ENCODE data around the gene SERTM1. TPM values are rescaled to one million over a fixed set of nuclear protein-coding genes. Genes with fewer than 3 reads are reported as not detected.

SERTM1 gene
- total and polyA plus RNA-seq, 2 donors (not counting 3 experiments of a cell fraction or from before 2014, with no cell fraction given) = 0.06 TPM; not detected in 1

DNA sequence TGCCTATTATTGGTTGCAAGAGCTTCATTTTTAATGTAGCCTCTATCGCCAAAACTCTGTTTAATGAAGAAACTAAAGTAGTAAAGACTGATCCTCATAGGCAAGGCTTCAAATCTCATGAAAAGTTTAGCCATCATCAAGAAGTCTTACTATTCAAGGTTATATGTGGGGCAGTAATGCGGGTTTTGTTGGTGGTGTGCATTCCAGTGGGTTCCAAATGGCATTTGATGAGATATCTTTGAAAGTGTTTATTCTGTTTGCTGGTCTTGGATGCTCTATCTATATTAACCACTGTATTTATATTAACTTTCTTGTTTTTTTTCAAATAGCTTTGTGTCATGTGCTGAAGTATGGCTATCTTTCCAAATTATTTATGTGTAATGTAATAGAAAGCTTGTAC is 72.2 kb downstream of the SERTM1 start:
- no peak for DNase-seq (ENCODE audit: low read depth, low spot score)
- dilution Hi-C loops (cut with MboI; ENCODE audit: extremely low pct_ligation_motif_present, low sequenced_read_pairs) = no loop called here
- Histone ChIP-seq H3K27me3 (ENCODE audit: control insufficient read depth in 2 of 2, insufficient read depth in 2 of 2, low read length in 2 of 2) (peaks cover 0 to 2% of the 10 kb centered on the region in 2 experiments), H4K20me1 (replicated peaks; ENCODE audit: control insufficient read depth, extremely low read depth, insufficient read depth, low read length) (no peaks in the 10 kb centered on the region), H3K4me2 (ENCODE audit: insufficient read depth, low read length) (no peak overlapping the region), H3K36me3 (ENCODE audit: control insufficient read depth in 2 of 2, extremely low read depth in 1 of 2, insufficient read depth in 2 of 2, low read length in 2 of 2) (no peaks in the 10 kb centered on the region), H3K9ac (replicated peaks; ENCODE audit: extremely low read depth, insufficient read depth, low read length) (no peak overlapping the region), H2AFZ (ENCODE audit: low read depth, low read length) (no peak overlapping the region), H3K9me1 (replicated peaks; ENCODE audit: control insufficient read depth, extremely low read depth, insufficient read depth, low read length) (no peaks in the 10 kb centered on the region), H3K9me3 (replicated peaks; ENCODE audit: control insufficient read depth, insufficient read depth, low read length) (no peaks in the 10 kb centered on the region), H3K4me3 (replicated peaks in 1 of 3; ENCODE audit: insufficient read depth in 1 of 3, low read depth in 1 of 3, low read length in 3 of 3) (no peak overlapping the region), H3K27ac (ENCODE audit: insufficient read depth, low read depth, low read length) (no peak overlapping the region), H3K79me2 (ENCODE audit: control insufficient read depth, insufficient read depth, low read length) (no peaks in the 10 kb centered on the region), H3K4me1 (ENCODE audit: control insufficient read depth, extremely low read depth, insufficient read depth, low read length) (no peaks in the 10 kb centered on the region)
- BruUV-seq (replicated peaks) = no TSS peak
- TF ChIP-seq MYC (IDR thresholded peaks at IDR 0.05; ENCODE audit: low read depth, low read length) (no peak), POLR2AphosphoS5 (IDR thresholded peaks at IDR 0.05; ENCODE audit: insufficient read depth, low read depth, low read length) (no peak), EZH2 (IDR thresholded peaks at IDR 0.05; ENCODE audit: borderline replicate concordance, low read depth, low read length, severe bottlenecking) (no peak), POLR2A (IDR thresholded peaks at IDR 0.05; ENCODE audit: low read depth, low read length) (no peak)
- TF ChIP-seq, protein P1, sequence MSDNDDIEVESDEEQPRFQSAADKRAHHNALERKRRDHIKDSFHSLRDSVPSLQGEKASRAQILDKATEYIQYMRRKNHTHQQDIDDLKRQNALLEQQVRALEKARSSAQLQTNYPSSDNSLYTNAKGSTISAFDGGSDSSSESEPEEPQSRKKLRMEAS (IDR thresholded peaks at IDR 0.05; ENCODE audit: insufficient read depth, insufficient read length) = no peak
- TF ChIP-seq, protein P2, sequence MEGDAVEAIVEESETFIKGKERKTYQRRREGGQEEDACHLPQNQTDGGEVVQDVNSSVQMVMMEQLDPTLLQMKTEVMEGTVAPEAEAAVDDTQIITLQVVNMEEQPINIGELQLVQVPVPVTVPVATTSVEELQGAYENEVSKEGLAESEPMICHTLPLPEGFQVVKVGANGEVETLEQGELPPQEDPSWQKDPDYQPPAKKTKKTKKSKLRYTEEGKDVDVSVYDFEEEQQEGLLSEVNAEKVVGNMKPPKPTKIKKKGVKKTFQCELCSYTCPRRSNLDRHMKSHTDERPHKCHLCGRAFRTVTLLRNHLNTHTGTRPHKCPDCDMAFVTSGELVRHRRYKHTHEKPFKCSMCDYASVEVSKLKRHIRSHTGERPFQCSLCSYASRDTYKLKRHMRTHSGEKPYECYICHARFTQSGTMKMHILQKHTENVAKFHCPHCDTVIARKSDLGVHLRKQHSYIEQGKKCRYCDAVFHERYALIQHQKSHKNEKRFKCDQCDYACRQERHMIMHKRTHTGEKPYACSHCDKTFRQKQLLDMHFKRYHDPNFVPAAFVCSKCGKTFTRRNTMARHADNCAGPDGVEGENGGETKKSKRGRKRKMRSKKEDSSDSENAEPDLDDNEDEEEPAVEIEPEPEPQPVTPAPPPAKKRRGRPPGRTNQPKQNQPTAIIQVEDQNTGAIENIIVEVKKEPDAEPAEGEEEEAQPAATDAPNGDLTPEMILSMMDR (IDR thresholded peaks at IDR 0.05; ENCODE audit: extremely low read depth in 1 of 2, insufficient read depth in 1 of 2, low read depth in 1 of 2, low read length in 2 of 2) = no peak
- intact Hi-C loops (cut with micrococcal nuclease) = no loop called here
- ChIA-PET CTCF (interaction anchor here (0.9 to 3.2 kb wide), 3 partner anchors 10 to 293 kb away, joined by 3 to 21 read pairs (median 9); no protein-coding TSS in a partner anchor), POLR2A (no interaction called here)
- FAIRE-seq = no peak

Other genes starting within 250 kb of the SERTM1 start
- gene CCNA1, start 241.5 kb upstream of the SERTM1 start, total RNA-seq = 0.37 and 0.46 TPM in 2 replicates
- gene CCNA1, start 241.5 kb upstream of the SERTM1 start, polyA plus RNA-seq = 2.2 and 2.8 TPM in 2 replicates
- 7.2 and 9.0 TPM in 2 replicates for gene RFXAP, start 145.2 kb downstream of the SERTM1 start, total RNA-seq
- 2.3 and 3.0 TPM in 2 replicates for gene RFXAP, start 145.2 kb downstream of the SERTM1 start, polyA plus RNA-seq
- gene SMAD9, start 246.2 kb downstream of the SERTM1 start, total RNA-seq = 4.2 and 4.5 TPM in 2 replicates
- 1.9 and 2.2 TPM in 2 replicates for gene SMAD9, start 246.2 kb downstream of the SERTM1 start, polyA plus RNA-seq

Data from endothelial cell of umbilical vein (primary cell).